RWPE1 (cell line): Measurements from ENCODE around the gene RASA3.
A peak's percentile ranks its signal among the peaks of the same experiment; 100 is the strongest.

ENCODE experiments used
- CTCF ChIA-PET: fragments of 350-600 bp; sonication (Branson Sonifier 250); formaldehyde crosslinking; extraction: SDS; loops from one replicate; lab custom pipeline; 2021; lab: Yijun Ruan, JAX
- POLR2A ChIA-PET: fragments of 400-600 bp; formaldehyde crosslinking; extraction: SDS; loops from one replicate; lab custom pipeline; 2020; ENCODE audit warnings: antibody characterized with exemption; ENCODE audit not compliant: low non-redundant PET; lab: Yijun Ruan, JAX
- DNase-seq: peaks from one replicate; pipeline ENCODE4 v3.0.0; 2012; ENCODE audit warnings: low spot score
- H3K27ac ChIP-seq: fragments of 450-650 bp; 2 replicates; pipeline ENCODE4 v1.5.1; 2017
- CTCF ChIP-seq: fragments of 450-650 bp; conservative IDR thresholded peaks from 2 replicates; pipeline ENCODE4 v1.5.1; 2017; ENCODE audit warnings: low read depth, mild to moderate bottlenecking

Gene RASA3

DNA sequence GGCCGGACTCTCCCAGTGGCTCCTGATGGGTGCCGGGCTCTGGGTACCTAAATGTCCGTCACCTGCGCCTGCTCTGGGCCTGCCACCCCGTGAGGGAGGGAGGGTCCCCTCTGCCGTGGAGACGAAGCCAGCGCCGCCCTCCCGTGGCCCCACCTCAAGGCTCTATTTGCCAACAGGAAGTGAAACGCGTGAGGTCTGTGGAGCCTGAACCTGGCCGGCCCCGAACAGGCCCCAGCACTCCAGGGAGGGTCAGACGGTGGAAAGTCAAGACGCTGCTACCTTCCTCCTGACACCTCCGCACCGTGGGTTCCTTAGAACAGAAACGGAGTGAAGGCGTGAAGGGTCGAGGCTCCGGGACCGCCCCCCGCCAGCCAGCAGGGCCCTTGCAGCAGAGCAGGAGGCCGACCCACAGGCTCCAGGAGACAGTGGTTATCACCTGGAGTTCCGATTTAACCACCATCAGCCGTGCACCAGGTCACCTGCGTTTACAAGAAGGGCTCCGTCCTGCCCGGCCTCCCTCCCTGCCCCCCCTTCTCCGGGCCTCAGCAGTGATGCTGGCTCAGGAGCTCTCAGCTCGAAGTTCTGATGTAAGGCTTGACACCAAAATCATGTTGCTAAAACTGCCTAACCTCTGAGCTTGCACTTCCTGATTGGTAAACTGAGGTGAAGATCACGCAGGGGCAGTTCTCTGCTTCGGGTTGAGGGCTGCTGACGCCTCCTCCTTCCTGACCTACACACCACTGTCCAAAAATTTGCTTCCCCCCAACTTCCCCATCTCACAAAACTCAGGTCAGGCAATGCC, 107.6 kb downstream of the RASA3 start:
- peak overlapping the region; percentile 25 for H3K27ac ChIP-seq
- ChIA-PET POLR2A (interaction anchor here (0.6 kb wide), 1 partner anchor 65 kb away, joined by 3 read pairs; no protein-coding TSS in a partner anchor), CTCF (interaction anchor here (0.7 kb wide), 1 partner anchor 17 kb away, joined by 4 read pairs; no protein-coding TSS in a partner anchor)
- no peak for DNase-seq
- no peak for TF ChIP-seq CTCF

GRCh38 chr13:114023716-114024602, 108.5 kb downstream of the RASA3 start:
- ChIA-PET POLR2A (no interaction called here), CTCF (no interaction called here)
- DNase-seq: no peak
- H3K27ac ChIP-seq: peak overlapping the region; percentile 29
- TF ChIP-seq CTCF: no peak

DNA sequence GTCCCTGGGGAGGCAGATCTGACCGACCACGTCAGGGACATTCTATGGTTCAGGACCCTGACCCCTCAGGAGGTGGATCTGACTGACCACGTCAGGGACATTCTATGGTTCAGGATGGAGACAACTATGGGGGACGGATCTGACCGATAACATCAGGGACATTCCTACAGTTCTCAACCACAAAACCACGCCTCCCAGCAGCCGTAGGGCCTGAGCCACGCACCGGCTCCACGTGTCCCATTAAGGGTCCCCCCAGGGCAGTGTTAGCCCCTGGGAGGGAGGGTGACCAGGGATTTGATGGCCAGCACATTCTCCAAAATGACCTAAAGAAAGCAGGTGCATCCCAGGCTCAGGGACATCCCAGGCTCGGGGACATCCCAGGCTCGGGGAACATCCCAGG, 109.5 kb downstream of the RASA3 start:
- DNase-seq: no peak
- ChIA-PET CTCF (no interaction called here), POLR2A (no interaction called here)
- no peak for TF ChIP-seq CTCF
- H3K27ac ChIP-seq: peak overlapping the region; percentile 29

GRCh38 chr13:114022309-114022669, 110.1 kb downstream of the RASA3 start:
- CTCF ChIA-PET: no interaction called here

DNA sequence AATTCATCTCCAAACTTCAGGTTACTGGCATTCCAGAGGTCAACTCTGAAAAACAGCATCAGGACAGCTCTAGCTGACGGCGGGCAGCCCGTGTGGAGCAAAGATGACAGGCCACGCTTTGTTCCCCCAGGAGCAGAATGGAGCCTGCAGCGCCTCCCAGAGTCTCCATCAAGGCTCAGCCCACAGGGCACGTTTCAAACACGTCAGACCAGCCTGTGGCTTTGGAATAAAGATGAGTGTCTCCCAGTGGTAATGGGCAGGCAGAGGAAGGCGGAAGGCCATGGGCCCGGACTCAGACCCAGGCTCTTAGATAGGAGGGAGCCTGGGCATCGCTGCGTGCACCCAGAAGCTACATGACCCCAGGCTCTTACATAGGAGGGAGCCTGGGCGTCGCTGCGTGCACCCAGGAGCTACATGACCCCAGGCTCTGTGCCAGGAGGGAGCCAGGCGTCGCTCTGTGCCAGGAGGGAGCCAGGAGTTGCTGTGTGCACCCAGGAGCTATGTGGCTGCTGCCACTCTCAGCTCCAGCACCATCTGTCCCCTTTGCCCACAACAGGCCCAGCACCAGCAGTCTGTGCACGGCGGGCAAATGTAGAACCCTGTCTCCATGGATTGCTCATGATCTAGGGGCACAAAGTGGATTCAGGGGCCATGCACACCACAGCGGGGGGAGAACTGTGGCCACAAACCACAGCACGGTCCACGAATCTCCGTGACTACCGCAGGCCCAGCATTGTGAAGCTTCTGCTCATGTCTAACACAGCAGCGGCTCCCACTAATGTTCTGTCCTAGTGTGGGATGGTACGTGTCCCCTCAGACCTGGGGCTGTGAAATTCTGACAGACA, 110.7 kb downstream of the RASA3 start:
- peak overlapping the region; percentile 29 for H3K27ac ChIP-seq
- ChIA-PET CTCF (no interaction called here), POLR2A (no interaction called here)
- no peak for DNase-seq
- no peak for TF ChIP-seq CTCF

More at GRCh38 chr13:114022309-114022669, 110.1 kb downstream of the RASA3 start:
- POLR2A ChIA-PET: no interaction called here
- peak overlapping the region; percentile 29 for H3K27ac ChIP-seq
- DNase-seq: no peak
- no peak for TF ChIP-seq CTCF
